Activated CD8-positive, alpha-beta T cell treated with anti-CD3 and anti-CD28 coated beads, Interleukin-2, amount 10 ng/mL, durations not matched to agents 7 days and 5 days (primary cell): ENCODE measurements around the gene ARL13A. TPM values are rescaled to one million over a fixed set of nuclear protein-coding genes. Genes with fewer than 3 reads are reported as not detected.
"Not testable (repeated sequence)": the region's sequence is repeated elsewhere in the genome, so short reads cannot be mapped to it uniquely, and the experiment has no call there.

ENCODE experiments used
- ATAC-seq: fragments of 150-1000 bp; cut with Tn5 transposase; one replicate; pipeline ENCODE4 v1.10.0; 2021; ENCODE audit warnings: moderate library complexity
- CTCF ChIA-PET: fragments of 350-600 bp; sonication (Branson Sonifier 250); formaldehyde crosslinking; loops from one replicate; lab custom pipeline; 2021; ENCODE audit warnings: antibody characterized with exemption; lab: Charles Lee
- POLR2A ChIA-PET: fragments of 350-600 bp; sonication (Branson Sonifier 250); formaldehyde crosslinking; loops from one replicate; lab custom pipeline; 2021; ENCODE audit warnings: antibody characterized with exemption; lab: Charles Lee
- DNase-seq: peaks from one replicate; pipeline ENCODE4 v3.0.0-alpha.2; 2020
- H3K27ac Mint-ChIP-seq: one replicate; pipeline ENCODE4 v1.8.0; 2021; ENCODE audit warnings: mild to moderate bottlenecking, mixed read lengths
- H3K27me3 Mint-ChIP-seq: one replicate; pipeline ENCODE4 v1.8.0; 2021; ENCODE audit warnings: low read depth, mixed read lengths
- H3K36me3 Mint-ChIP-seq: one replicate; pipeline ENCODE4 v1.8.0; 2021; ENCODE audit warnings: low read depth, mixed read lengths
- H3K4me1 Mint-ChIP-seq: one replicate; pipeline ENCODE4 v1.8.0; 2021; ENCODE audit warnings: low read depth, mixed read lengths
- H3K4me3 Mint-ChIP-seq: one replicate; pipeline ENCODE4 v1.8.0; 2021; ENCODE audit warnings: mild to moderate bottlenecking, mixed read lengths
- H3K9me3 Mint-ChIP-seq: one replicate; pipeline ENCODE4 v1.8.0; 2022; ENCODE audit warnings: mixed read lengths; ENCODE audit not compliant: insufficient read depth
- total RNA-seq, 2 experiments: library from RNA; stranded (reverse); gene quantifications; one replicate each; pipeline ENCODE4 v1.2.3, GENCODE V29; 2021

ARL13A gene
- total RNA-seq, 2 experiments from 2014 or later = not detected

DNA sequence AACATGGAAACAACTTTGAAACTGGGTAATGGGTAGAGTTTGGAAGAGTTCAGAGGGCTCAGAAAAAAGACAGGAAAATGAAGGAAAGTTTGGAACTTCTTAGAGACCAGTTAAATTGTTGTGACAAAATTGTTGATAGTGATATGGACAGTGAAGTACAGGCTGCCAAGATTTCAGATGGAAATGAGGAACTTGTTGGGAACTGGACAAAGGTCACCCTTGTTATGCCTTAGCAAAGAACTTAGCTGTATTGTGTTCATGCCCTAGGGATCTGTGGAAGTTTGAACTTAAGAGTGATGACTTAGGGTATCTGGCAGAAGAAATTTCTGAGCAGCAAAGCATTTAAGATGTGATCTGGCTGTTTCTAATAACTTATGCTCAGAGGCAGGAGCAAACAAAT is 5.1 kb upstream of the ARL13A start:
- ChIA-PET POLR2A (no interaction called here), CTCF (no interaction called here)
- Mint-ChIP-seq H3K4me3 (no peak overlapping the region), H3K9me3 (no peaks in the 10 kb centered on the region), H3K36me3 (no peaks in the 10 kb centered on the region), H3K27me3 (no peaks in the 10 kb centered on the region), H3K4me1 (no peaks in the 10 kb centered on the region), H3K27ac (no peak overlapping the region)
- no peak for DNase-seq
- no peak for ATAC-seq

DNA sequence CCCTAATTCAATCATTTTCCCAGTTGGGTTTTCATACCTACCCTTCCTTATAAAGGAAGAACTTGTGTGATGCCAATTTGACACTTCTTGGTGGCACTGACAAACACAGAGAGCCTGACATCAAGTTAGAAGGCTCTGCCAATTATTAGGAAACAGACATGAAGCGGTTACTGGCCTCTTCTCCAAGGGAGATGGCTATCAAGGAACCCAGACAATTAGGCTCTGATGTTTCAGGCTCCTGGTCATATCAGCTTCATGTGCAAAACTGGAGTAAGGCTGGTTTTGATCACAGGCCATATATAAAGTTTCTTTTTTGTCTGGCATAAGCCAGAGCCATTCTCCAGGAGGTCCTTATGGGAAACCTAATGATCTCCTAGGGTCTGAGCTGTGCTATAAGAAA is 428 bp downstream of the ARL13A start:
- CTCF ChIA-PET = no interaction called here
- Mint-ChIP-seq H3K4me1 (no peaks in the 10 kb centered on the region), H3K9me3 (no peaks in the 10 kb centered on the region), H3K27me3 (no peaks in the 10 kb centered on the region), H3K27ac (no peak overlapping the region), H3K4me3 (no peak overlapping the region), H3K36me3 (no peaks in the 10 kb centered on the region)
- DNase-seq (no peak), ATAC-seq (no peak)
- POLR2A ChIA-PET = no interaction called here

DNA sequence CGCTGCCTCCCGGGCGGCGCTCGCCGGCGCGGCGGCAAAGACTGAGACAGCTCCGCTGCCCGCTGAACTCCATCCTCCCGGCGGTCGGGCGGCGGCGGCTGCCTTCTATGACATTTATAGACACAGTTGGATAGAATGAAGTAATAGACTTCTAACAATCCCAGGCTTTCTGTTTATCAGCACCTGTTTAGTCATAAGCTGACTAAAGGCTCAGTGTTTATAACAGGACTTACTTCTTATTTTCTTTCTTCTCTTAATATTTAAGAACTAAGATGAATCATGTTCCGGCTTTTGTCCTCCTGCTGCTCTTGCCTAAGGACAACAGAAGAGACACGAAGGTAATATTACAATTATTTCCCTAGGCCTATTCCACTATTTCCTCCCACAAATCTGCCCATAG is 3.9 kb downstream of the ARL13A start:
- no peaks in the 10 kb centered on the region for H3K27me3 Mint-ChIP-seq
- H3K9me3 Mint-ChIP-seq = no peaks in the 10 kb centered on the region
- ChIA-PET POLR2A (no interaction called here), CTCF (no interaction called here)
- H3K27ac Mint-ChIP-seq = no peak overlapping the region
- no peaks in the 10 kb centered on the region for H3K4me1 Mint-ChIP-seq
- H3K36me3 Mint-ChIP-seq = no peaks in the 10 kb centered on the region
- DNase-seq (no peak), ATAC-seq (no peak)
- H3K4me3 Mint-ChIP-seq = no peak overlapping the region

DNA sequence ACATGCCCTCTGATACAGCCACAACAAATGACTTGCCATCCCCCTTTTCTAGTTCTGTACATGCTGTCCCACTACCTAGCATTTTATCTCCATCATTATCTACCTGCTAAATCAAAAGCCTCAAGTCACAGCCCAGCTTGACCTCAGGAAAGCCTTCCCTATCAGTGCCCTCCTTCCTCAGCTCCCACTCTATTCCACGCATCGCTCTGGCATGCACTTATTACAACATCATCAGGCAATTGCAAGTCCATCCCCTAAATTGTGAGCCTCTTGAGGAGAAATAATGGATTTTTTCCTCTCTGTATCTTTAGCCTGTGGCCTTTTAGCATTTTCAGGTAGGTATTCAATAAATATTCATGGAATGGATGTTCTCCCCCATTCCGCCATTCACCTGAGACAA is 5.7 kb downstream of the ARL13A start:
- no peak overlapping the region for H3K27ac Mint-ChIP-seq
- DNase-seq = no peak
- no peaks in the 10 kb centered on the region for H3K36me3 Mint-ChIP-seq
- H3K4me3 Mint-ChIP-seq = no peak overlapping the region
- no peaks in the 10 kb centered on the region for H3K4me1 Mint-ChIP-seq
- CTCF ChIA-PET = no interaction called here
- POLR2A ChIA-PET = no interaction called here
- no peaks in the 10 kb centered on the region for H3K9me3 Mint-ChIP-seq
- H3K27me3 Mint-ChIP-seq = no peaks in the 10 kb centered on the region
- ATAC-seq = no peak

DNA sequence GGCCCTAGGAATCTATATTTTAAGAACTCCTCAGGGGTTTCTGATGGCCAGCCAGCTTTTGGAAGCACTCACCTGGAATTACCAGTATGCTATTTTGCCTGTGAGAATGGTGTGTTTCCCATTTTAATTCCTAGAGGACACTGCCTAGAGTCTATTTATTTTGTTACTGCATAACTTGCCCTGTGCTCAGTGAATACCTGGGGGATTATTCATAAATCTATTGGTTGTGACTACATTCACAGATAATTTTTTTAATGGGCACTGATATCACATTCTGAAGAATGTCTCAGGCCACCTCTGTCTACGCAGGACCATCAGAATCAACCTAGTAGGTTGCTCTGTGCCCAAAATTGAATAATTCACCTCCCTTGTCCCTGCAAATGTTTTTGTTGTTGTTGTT is 6.7 kb downstream of the ARL13A start:
- H3K4me3 Mint-ChIP-seq = no peak overlapping the region
- H3K4me1 Mint-ChIP-seq = no peaks in the 10 kb centered on the region
- H3K27ac Mint-ChIP-seq = no peak overlapping the region
- CTCF ChIA-PET = no interaction called here
- DNase-seq (no peak), ATAC-seq (no peak)
- no peaks in the 10 kb centered on the region for H3K36me3 Mint-ChIP-seq
- H3K9me3 Mint-ChIP-seq = no peaks in the 10 kb centered on the region
- POLR2A ChIA-PET = no interaction called here
- no peaks in the 10 kb centered on the region for H3K27me3 Mint-ChIP-seq

DNA sequence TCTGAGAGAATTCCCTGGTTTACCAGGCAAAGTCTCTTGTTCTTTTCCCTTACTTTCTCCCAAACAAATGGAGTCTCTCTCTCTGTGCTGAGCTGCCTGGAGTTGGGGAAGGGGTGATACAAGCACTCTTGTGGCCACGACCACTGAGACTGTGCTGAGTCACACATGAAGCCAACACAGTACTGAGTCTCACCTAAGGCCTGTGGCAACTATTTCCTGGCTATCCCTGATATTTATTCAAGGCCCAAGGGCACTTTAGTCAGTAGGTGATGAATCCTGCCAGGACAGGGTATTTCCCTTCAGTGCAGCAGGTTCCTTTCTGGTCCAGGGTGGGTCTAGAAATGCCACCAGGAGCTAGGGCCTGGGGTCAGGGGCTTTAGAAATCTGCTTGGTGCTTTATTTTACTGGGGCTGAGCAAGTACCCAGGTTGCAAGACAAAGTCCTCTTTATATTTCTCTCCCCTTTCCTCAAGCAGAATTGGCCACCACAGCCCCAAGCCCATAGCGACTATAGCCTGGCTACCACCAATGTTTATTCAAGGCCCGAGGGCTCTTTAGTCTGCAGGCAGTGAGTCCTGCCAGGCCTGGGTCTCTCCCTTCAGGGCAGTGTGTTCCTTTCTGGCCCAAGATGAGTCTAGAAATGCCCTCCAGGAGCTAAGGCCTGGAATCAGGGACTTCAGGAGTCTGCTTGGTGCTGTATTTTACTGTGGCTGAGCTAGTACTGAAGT is 10.5 kb downstream of the ARL13A start:
- CTCF ChIA-PET = no interaction called here
- H3K27ac Mint-ChIP-seq = no peak overlapping the region

DNA sequence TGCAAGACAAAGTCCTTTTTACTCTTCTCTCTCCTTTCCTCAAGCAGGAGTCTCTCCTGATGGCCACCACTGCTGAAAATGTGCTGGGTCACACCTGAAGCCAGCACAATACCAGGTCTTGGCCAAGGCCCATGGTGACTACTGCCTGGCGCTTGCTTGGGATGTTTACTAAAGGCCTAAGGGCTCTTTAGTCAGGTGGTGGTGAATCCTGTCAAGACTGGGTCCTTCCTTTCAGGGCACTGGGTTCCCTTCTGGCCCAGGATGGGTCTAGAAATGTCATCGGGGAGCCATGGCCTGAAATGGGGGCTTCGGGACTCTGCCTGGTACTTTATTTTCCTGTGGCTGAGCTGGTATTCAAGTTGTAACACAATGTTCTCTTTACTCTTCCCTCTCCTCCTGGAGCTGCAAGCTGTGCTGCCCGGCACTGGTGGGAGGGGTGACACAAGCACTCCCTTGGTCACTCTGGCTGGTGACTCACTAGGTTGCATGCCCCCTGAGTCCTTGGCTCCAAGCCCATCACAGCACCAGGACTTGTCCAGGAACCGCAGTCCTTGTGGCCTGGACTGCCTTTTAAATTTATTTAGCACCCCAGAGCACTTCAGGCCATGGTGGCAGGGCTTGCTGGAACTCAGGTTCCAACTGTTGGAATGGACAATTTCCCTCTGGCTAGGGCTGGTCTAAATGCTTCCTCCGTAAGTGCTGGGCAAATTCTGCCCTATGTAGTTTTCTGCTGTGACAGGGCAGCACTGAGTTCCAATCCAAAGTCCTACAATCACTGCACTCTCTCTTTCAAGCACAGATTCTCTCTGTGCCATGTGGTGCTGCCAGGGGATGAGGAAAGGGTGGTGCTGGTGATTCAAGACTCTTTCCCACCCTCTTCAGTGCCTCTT is 11.3 kb downstream of the ARL13A start:
- H3K9me3 Mint-ChIP-seq = no peaks in the 10 kb centered on the region
- no peaks in the 10 kb centered on the region for H3K4me1 Mint-ChIP-seq
- POLR2A ChIA-PET = no interaction called here
- no peak overlapping the region for H3K27ac Mint-ChIP-seq
- no peak overlapping the region for H3K4me3 Mint-ChIP-seq
- no peaks in the 10 kb centered on the region for H3K36me3 Mint-ChIP-seq
- no peak for ATAC-seq
- CTCF ChIA-PET = no interaction called here
- no peak for DNase-seq
- H3K27me3 Mint-ChIP-seq = no peaks in the 10 kb centered on the region

More for the DNA sequence above, 10.5 kb downstream of the ARL13A start:
- DNase-seq = no peak
- H3K4me3 Mint-ChIP-seq = no peak overlapping the region
- H3K36me3 Mint-ChIP-seq = no peaks in the 10 kb centered on the region
- POLR2A ChIA-PET = no interaction called here
- no peaks in the 10 kb centered on the region for H3K27me3 Mint-ChIP-seq
- H3K4me1 Mint-ChIP-seq = no peaks in the 10 kb centered on the region
- ATAC-seq = no peak
- no peaks in the 10 kb centered on the region for H3K9me3 Mint-ChIP-seq

DNA sequence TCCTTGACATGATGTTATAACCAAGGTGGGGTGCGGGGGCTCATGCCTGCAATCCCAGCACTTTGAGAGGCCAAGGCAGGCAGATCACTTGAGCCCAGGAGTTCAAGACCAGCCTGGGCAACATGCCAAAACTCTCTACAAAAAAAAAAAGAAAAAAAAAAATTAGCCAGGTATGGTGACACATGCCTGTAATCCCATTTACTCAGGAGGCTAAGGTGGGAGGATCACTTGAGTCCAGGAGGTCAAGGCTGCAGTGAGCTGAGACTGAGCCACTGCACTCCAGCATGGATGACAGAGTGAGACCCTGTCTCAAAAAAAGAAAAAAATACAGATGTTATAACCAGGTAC is 12.0 kb downstream of the ARL13A start:
- H3K4me3 Mint-ChIP-seq, CTCF ChIA-PET, DNase-seq, H3K27ac Mint-ChIP-seq, POLR2A ChIA-PET, ATAC-seq, H3K36me3 Mint-ChIP-seq, H3K4me1 Mint-ChIP-seq, H3K9me3 Mint-ChIP-seq, H3K27me3 Mint-ChIP-seq: not testable (repeated sequence)

DNA sequence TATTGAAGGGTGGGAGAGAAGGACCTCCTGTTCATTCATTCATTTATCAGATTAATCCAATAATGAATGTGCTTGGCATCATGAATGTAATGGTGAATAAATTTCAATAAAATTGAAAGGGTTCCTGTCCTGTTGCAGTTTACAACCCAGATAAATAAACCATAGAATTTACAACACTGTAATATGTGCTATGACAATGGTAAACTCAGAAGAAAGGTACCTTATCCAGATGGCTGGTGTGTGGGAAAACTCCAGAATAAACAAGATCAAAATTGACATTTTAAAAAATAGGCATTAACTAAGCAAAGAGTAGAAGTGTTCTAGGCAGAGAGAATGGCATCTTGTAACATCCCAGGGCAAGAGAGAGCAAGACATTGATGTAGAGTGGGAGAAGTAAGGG is 15.3 kb downstream of the ARL13A start:
- Mint-ChIP-seq H3K27me3 (no peaks in the 10 kb centered on the region), H3K36me3 (no peaks in the 10 kb centered on the region), H3K4me1 (no peaks in the 10 kb centered on the region), H3K9me3 (no peaks in the 10 kb centered on the region), H3K4me3 (no peak overlapping the region), H3K27ac (no peak overlapping the region)
- CTCF ChIA-PET = no interaction called here
- POLR2A ChIA-PET = no interaction called here
- ATAC-seq = no peak
- DNase-seq = no peak

DNA sequence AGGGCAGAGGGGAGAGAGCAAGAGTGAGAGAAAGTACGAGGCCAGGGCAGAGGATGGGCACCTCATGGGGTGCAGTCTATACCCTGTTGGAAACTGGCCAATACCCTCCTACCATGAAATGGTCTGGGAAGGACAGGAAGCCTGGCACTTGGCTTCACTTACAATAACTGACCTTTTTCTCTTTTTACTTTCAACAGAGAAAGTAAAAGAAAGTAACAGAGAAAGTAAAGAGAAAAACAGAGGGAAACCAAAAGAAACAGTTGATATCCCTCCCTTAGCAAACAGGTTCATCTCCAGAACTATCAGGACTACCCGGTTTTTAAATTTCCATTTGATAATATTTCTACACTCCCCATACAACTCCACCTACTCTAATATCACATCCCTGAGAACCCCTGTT is 20.6 kb downstream of the ARL13A start:
- Mint-ChIP-seq H3K4me1 (peaks cover 11% of the 10 kb centered on the region), H3K36me3 (no peaks in the 10 kb centered on the region), H3K9me3 (no peaks in the 10 kb centered on the region), H3K27me3 (no peaks in the 10 kb centered on the region), H3K27ac (no peak overlapping the region), H3K4me3 (no peak overlapping the region)
- DNase-seq = no peak
- ChIA-PET POLR2A (no interaction called here), CTCF (no interaction called here)
- no peak for ATAC-seq

DNA sequence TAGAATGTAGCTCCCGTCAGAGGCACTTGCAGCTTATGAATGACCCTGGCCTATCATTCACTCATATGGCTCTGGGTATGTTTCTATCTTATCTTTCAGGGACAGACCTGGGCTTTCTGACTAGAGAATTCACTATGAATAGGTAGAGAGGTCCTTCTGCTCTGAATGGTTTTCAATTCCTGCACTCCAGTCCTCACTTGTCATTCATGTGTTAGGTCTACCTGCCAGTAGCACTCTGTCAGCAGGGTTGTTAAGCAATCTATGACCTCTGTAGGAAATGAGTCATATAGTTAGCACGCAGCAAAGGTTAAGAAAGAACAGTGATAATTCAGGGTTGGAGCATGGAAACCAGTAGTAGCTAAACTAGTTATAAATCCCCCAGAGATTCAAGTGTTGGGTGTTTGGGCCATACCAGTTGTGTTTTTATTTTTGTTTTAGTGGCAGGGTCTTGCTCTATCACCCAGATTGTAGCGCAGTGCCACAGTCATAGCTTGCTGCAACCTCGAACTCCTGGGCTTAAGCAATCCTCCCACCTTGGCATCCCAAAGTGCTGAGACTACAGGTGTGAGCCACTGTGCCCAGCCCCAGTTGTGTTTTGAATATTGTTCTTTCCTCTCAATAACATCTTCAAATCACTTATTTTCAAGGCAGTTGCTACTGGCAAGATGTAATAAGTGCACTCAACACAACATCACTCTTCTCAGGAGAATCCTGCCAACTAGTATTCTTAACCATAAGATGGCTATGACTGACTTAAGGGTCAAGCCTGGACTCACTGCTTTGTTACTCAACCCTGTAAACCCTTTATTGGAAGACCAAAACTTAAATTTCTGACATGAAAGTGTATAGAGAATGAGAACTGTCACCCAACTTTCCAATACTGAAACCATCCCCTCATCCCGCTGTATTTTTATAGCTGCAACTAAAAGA is 25.1 kb downstream of the ARL13A start:
- ATAC-seq (peak; percentile 60), DNase-seq (no peak)
- ChIA-PET POLR2A (no interaction called here), CTCF (no interaction called here)
- H3K9me3 Mint-ChIP-seq = no peaks in the 10 kb centered on the region
- H3K27me3 Mint-ChIP-seq = no peaks in the 10 kb centered on the region
- peaks cover 14% of the 10 kb centered on the region for H3K4me1 Mint-ChIP-seq
- H3K27ac Mint-ChIP-seq = no peak overlapping the region
- H3K4me3 Mint-ChIP-seq = no peak overlapping the region
- H3K36me3 Mint-ChIP-seq = no peaks in the 10 kb centered on the region

DNA sequence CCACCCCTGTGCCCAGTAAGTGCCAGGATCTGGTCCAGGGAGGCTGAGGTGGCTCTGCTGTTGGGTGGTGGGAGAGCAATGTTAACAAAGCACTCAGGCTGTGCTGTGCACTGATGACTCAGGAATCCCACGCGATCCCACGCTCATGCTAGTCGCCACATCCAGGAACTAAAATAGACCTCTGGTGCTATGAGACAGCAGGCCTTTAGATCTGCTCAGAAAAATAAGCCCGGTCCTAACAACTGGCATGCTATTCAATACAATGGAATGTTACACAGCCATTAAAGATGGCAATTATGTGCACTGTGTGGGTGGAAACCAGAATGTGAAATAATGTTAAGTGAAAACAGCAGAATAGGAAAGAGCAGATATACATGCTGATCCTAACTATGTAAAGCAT is 26.0 kb downstream of the ARL13A start:
- DNase-seq = no peak
- ChIA-PET POLR2A (no interaction called here), CTCF (no interaction called here)
- Mint-ChIP-seq H3K27me3 (no peaks in the 10 kb centered on the region), H3K4me3 (no peak overlapping the region), H3K36me3 (no peaks in the 10 kb centered on the region), H3K9me3 (no peaks in the 10 kb centered on the region), H3K27ac (no peak overlapping the region), H3K4me1 (peaks cover 14% of the 10 kb centered on the region)
- ATAC-seq = no peak
